HG02678 (cell line): Measurements from ENCODE around the gene TCF7L1.
"Not testable (repeated sequence)": the region's sequence is repeated elsewhere in the genome, so short reads cannot be mapped to it uniquely, and the experiment has no call there.

Experiments used
- ATAC-seq: cut with Tn5 transposase; IDR thresholded peaks from one replicate; pipeline ENCODE4 v1.9.1; 2021; ENCODE audit warnings: mild to moderate bottlenecking, moderate library complexity; ENCODE audit not compliant: unreplicated experiment

TCF7L1 gene

GRCh38 chr2:85181134-85181631 lies 48.0 kb downstream of the TCF7L1 start:
- ATAC-seq = no peak

- ATAC-seq = no peak
These were observed 48.8 kb downstream of the TCF7L1 start for GRCh38 chr2:85181844-85182456.

GRCh38 chr2:85183076-85183475 lies 49.9 kb downstream of the TCF7L1 start:
- no peak for ATAC-seq

- no peak for ATAC-seq
These were observed 50.3 kb downstream of the TCF7L1 start for GRCh38 chr2:85183479-85183878.

GRCh38 chr2:85184231-85184630 lies 51.0 kb downstream of the TCF7L1 start:
- ATAC-seq = no peak

GRCh38 chr2:85184990-85185389 lies 51.8 kb downstream of the TCF7L1 start:
- ATAC-seq = no peak

- no peak for ATAC-seq
These were observed 52.3 kb downstream of the TCF7L1 start for GRCh38 chr2:85185431-85185940.

GRCh38 chr2:85187069-85187468 lies 53.9 kb downstream of the TCF7L1 start:
- ATAC-seq = no peak

GRCh38 chr2:85188852-85189251 lies 55.7 kb downstream of the TCF7L1 start:
- ATAC-seq = no peak

- no peak for ATAC-seq
These were observed 56.5 kb downstream of the TCF7L1 start for GRCh38 chr2:85189606-85190270.

GRCh38 chr2:85191157-85191556 lies 58.0 kb downstream of the TCF7L1 start:
- no peak for ATAC-seq

- ATAC-seq = no peak
These were observed 61.7 kb downstream of the TCF7L1 start for GRCh38 chr2:85194780-85195480.

GRCh38 chr2:85195956-85196355 lies 62.8 kb downstream of the TCF7L1 start:
- ATAC-seq = no peak

GRCh38 chr2:85199698-85200097 lies 66.5 kb downstream of the TCF7L1 start:
- no peak for ATAC-seq

GRCh38 chr2:85209887-85210286 lies 76.7 kb downstream of the TCF7L1 start:
- no peak for ATAC-seq

GRCh38 chr2:85210511-85210910 lies 77.3 kb downstream of the TCF7L1 start:
- ATAC-seq = no peak

- ATAC-seq = not testable (repeated sequence)
These were observed 78.4 kb downstream of the TCF7L1 start for GRCh38 chr2:85211606-85212005.

- no peak for ATAC-seq
These were observed 79.6 kb downstream of the TCF7L1 start for GRCh38 chr2:85212841-85213240.

- no peak for ATAC-seq
These were observed 80.2 kb downstream of the TCF7L1 start for GRCh38 chr2:85213404-85213803.

- no peak for ATAC-seq
These were observed 80.8 kb downstream of the TCF7L1 start for GRCh38 chr2:85213901-85214512.

GRCh38 chr2:85215081-85215447 lies 81.9 kb downstream of the TCF7L1 start:
- no peak for ATAC-seq
